GM19239 (cell line): Measurements from ENCODE around the gene CYCS.
"Not testable (repeated sequence)": the region's sequence is repeated elsewhere in the genome, so short reads cannot be mapped to it uniquely, and the experiment has no call there.

Experiments used
- DNase-seq: peaks from one replicate; pipeline ENCODE4 v3.0.0; 2011; ENCODE audit warnings: low spot score; ENCODE audit not compliant: insufficient read length
- FAIRE-seq: peaks from 2 replicates; lab custom pipeline; 2011; peaks lifted over from hg19 to GRCh38; lab: Jason Lieb, UNC

The CYCS gene

DNA sequence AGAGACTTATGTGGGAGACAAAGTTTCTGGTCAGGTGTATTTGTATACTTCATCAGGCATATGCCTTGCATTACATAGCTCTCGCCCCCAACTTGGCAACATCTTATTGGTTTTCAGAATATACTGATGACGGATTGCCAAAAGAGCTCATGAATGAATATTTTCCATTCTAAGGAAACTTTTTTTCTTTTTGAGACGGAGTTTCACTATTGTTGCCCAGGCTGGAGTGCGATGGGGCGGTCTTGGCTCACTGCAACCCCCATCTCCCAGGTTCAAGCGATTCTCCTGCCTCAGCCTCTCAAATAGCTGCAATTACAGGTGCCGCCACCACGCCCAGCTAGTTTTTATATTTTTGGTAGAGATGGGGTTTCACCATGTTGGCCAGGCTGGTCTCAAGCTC lies 6.0 kb downstream of the CYCS start:
- no peak for FAIRE-seq
- no peak for DNase-seq

DNA sequence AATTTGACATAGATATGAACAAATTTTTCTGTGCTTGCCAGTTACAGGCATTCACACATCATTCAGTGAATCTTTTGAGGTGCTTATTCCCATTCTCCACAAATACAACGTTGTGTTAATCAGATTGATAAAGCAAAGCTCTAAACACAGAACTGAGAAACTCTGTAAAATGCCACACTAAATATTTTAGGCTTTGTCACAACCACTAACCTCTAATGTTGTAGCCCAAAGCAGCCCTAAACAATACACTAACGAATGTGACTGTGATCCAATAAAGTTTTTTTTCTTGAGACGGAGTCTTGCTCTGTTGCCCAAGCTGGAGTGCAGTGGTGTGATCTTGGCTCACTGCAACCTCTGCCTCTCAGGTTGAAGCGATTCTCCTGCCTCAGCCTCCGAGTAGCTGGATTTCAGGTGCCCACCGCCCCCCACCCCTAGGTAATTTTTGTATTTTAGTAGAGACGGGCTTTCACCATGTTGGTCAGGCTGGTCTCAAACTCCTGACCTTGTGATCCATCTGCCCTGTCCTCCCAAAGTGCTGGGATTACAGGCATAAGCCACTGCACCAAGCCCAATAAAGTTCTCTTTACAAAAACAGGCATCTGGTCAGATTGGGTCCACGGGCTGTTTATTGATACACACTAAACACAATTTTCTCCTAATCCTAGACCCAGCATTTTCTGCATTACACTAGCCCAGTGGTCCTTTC lies 6.9 kb downstream of the CYCS start:
- DNase-seq (no peak), FAIRE-seq (no peak)

DNA sequence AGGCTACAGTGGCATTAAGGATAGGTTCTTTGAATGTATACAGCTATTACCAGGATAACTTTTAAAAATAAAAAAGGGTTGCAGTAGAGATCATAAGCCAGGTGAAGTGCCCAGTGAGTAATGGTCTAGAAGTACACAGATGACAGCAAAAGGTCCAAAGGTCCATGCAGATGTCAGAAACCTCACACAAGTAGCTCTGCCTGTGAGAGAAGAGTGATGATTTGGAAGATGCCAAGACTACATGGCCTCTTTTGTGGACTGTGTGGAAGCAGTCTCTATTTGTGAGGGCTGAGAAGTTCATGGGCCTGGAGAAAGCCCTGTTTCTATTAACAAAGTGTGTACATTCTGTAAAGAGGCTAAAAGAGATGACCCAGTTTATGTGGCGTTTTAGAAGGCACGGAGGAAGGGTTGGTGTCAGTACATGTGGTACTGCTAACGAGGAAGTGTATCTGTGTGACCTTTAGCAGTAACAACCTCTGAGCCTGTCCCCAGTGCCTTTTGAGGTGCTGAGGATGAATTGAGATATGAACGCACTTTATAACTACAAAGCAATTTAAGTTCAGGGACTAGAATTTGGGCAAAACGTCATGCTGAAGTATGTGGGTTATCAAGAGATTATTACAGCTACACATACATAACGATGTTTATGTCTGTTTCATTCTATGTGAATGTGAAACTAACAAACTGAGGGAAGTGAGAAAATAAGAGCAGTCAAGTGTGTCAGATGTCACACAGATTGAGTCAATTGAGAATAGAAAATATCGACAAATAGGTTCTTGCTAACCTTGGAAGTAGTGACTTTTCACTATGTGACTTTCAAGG lies 7.6 kb downstream of the CYCS start:
- DNase-seq = peak; percentile 28
- FAIRE-seq = peak; percentile 93

DNA sequence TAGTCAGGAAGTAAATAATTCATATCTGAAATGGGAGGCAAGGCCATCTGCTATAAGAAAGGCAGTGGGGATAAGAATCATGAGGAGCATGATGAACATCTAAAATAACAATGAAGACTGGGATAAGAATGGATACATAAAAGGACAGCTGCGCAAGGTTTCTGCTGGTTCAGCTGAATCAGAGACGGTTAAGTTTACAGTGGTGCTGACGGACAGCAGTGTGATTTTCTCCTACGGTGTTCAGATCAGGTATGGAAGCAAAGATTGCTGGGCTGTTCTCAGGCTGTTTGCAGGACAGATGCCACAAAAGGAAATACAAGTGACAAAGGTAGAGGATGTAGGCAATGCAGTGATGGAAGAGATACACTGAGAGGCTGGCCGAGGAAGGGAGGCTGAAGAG lies 8.4 kb downstream of the CYCS start:
- no peak for DNase-seq
- FAIRE-seq = no peak

DNA sequence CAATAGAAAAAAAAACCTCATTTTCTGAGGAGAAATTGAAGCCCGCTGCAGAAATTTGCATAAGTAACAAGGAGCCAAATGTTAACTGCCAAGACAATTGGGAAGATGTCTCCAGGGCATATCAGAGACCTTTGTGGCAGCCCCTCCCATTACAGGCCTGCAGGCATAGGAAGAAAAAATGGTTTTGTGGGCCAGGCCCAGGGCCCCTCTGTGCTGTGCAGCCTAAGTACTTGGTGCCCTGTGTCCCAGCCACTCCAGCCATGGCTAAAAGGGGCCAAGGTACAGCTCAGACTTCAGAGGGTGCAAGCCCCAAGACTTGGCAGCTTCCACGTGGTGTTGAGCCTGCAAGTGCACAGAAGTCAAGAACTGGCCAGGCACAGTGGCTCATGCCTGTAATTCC lies 14.5 kb downstream of the CYCS start:
- FAIRE-seq, DNase-seq: not testable (repeated sequence)

DNA sequence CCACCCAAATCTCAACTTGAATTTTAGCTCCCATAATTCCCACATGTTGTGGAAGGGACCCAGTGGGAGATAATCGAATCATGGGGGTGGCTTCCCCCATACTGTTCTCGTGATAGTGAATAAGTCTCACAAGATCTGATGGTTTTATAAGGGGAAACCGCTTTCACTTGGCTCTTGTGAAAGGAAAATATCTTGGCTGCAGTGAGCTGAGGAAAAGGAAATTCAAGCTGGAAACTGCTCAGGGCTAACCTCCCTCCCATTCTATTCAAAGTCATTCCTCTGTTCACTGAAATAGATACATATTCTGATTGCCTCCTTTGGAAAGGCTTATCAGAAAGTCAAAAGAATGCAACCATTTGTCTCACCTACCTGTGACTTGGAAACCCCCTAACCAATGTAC lies 15.8 kb downstream of the CYCS start:
- DNase-seq = no peak
- no peak for FAIRE-seq

DNA sequence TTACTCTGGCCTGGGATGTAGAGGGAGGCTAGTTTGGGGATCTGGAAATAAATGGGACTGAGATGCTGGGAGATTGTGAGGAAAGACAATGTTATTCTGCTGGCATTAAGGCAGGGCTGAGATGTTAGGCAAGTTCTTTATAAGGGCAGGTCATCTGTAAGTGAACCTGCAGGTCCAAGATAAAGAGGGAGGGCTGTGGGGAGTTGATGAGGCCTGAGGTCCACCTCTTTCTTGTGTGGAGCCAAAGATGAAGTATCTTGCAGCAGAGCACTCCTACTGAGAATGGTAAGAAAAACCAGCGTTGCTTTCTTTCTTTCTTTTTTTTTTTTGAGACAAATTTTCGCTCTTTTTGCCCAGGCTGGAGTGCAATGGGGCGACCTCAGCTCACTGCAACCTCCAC lies 19.1 kb downstream of the CYCS start:
- DNase-seq = no peak
- FAIRE-seq = no peak

DNA sequence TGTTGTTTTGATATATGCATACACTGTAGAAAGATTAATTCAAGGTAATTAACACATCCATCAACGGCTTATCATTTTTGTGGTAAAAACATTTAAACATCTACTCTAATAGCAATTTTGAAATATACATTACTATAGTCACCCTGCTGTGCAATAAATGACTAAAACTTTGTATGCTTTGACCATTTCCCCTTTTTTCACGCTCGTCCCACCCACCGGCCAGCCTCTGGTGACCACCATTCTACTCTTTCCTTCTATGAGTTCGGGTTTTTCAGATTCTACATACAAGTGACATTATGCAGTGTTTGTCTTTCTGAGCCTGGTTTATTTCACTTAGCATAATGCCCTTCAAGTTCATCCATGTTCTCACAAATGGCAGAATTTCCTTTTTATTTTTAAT lies 21.3 kb downstream of the CYCS start:
- FAIRE-seq (no peak), DNase-seq (no peak)

DNA sequence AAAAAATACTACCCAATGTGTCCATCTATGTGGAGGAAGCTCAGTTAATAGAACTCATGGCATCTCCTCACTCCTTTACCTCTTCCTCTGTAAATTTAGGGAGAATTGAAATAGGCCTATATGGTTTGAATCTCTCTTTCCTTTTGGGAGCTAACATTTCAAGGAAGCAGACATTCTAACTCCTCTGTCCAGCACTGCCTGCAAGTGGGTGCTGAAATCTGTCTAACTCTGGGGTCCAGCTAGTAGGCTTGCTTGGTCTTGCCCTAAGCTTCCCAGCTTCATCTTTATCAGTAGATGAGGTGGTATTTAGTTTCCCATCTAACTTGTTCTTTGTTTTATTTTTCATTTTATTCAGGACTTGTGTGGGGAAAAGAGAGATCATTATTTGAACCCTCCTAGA lies 23.2 kb downstream of the CYCS start:
- DNase-seq (no peak), FAIRE-seq (no peak)

DNA sequence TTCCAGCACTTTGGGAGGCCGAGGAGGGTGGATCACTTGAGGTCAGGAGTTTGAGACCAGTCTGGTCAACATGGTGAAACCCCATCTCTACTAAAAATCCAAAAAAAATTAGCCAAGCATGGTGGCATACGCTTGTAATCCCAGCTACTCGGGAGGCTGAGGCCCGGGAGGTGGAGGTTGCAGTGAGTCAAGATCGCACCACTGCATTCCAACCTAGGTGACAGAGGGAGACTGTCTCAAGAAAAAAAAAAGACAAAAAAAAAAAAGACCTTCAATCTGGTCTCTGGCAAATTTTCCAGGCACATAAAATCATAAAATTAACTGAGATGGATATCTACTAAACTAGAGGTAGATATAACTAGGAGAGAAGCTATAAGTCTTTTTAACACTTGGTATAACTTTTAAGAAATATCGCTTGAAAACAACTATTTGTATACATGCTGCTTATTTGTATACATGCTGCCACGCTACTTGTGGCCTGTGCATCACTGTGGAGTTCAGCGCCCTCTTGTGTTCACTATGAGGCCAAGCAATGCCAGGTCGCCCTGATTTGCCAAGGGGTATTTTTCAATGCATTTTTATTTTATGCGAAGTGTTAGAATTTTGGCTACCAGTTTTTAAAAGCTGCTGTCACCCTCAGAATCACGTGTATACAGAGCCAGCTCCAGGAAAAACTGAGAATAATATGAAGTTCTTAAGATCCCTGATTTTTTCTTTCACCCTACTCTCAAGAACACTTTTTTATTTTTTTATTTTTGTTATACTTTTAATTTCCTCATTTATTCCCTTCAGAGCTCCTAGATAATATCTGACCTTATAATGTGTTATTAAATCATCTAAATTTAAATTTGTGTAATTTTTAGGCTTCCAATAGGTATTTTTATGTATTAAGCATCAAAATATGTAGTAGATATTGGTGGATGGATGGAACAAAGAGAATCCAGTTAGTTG lies 26.7 kb downstream of the CYCS start:
- peak; percentile 45 for DNase-seq

DNA sequence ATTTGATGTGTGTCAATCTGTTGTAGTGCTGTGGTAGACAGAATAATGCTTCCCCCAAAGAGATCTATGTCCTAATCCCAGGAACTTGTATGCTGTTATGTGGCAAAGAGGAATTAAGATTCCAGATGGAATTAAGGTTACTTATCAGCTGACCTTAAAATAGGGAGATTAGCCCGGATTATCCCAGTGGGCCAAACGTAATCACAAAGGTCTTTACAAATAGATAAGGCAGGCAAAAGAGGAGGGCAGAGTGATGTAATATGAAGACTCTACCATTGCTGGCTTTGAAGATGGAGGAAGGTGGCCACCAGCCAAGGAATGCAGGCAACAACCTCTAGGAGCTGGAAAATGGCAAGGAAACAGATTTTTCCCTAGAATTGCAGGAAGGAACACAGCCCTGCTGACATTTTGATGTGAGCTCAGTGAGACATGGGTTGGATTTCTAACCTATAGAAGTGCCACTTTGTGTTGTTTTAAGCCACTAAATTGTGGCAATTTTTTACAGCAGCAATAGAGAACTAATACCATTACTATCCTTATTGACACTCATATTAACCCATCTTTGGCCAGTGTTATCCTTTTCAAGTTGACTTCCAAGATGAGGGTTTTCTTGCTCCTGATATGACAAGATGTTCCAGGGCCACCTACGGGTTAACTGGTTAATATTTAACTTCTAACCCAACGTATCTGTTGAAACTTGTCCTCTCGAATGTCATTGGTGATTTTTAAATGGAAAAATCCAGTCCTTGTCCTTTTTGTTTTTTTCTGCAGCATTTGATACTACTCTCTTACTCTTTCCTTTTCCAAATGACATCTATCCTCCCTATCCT lies 29.3 kb downstream of the CYCS start:
- FAIRE-seq (no peak), DNase-seq (no peak)

More for the DNA sequence above, 26.7 kb downstream of the CYCS start:
- FAIRE-seq = peak; percentile 90

DNA sequence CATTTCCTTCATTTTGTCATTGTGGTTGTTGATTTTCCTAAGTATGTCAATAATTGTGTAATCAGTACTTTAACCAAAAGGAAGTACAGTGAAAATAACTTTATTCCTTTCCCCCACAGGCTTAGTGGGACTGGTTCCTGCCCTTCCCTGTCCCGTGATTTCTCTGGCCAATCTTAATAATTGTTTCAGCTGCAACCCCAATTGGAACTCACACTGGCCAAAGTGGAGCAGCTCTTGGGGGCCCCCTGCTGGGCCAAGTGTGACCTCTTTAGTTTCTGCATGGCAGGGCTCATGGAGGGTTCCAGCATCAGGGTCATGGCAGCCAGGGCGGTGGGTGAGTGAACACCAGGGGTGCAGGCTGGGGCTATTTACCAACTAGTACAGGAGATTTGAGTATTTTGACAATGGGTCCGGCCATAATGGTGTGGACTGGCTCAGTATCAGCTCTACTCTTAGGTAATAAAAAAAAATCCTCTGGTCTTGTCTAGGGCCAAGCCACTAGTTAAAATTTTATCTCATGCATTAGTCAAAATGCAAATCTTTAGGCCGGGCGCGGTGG lies 31.7 kb downstream of the CYCS start:
- FAIRE-seq (peak; percentile 57), DNase-seq (peak; percentile 56)

DNA sequence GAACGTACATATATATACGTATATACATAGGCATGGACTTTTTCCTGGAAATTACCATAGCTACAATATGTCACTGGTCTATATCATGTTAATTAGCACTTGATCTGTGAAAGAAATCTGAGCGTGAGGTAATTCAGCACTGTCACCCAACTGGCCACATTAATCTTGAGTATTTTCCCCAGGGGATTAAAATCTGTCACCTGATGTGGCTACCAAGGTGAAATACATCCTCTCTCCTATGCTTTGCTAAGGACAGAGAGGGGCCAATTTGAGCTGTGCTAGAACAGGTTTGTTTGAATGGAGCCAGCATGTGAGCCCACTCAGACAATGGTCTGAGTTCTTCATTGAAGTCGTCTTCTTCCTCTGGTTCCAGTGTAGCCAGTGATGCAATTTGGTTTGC lies 33.3 kb downstream of the CYCS start:
- no peak for DNase-seq
- no peak for FAIRE-seq

DNA sequence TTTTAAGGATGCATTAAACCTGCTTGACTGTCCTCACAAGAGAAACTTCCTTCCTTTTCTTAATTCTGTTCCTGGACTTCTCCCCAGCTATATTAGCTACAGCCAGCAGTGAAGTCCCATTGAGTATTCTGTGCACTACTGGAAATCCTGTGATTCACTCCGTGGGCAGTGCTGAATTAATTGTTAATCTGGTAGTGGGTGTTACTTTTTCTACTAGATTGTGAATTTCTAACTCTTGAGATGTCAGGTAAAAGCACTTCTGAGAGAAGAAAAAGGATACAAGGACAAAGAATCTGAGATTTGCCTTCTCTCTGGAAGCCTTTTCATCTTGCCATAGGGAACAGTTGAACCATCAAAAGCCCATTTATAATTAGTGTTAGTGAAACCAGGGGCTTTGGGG lies 33.9 kb downstream of the CYCS start:
- DNase-seq (no peak), FAIRE-seq (no peak)

DNA sequence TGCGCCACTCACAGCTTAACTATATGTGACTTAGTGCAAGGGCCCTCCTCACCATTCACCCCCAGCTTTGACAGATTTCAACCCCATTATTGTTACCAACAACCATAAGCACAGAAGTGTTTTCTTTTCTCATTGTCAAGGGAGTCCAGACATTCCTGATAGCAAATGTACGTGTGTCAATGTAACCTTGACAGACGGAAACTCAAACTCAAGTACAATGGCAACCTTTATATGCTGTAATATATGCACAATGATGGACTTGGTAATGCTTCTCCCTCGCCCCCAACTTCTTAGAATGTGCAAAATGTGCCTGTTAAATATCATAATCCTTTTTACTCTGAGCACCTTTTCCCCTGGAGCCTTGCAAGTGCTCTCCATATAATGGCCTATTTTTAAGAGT lies 34.7 kb downstream of the CYCS start:
- FAIRE-seq (no peak), DNase-seq (no peak)

DNA sequence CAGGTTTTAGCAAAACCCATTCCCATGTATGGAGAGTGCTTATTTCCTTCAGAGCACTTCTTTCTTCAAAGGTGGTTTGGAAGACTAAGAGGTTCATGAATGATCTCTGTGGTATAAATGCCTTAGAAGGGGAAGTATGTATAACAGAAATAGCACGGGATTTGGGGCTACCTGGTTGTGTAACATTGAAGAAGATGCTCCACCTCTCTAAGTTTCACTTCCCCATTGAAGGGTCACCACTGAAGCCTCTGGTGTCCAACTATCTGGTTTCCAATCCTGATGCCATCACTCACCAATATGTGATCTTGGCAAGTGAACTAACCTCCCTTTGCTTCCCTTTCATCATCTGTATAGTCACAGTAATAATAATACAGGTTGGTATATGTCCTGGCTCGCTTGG lies 37.2 kb downstream of the CYCS start:
- FAIRE-seq = peak; percentile 97
- peak; percentile 21 for DNase-seq

DNA sequence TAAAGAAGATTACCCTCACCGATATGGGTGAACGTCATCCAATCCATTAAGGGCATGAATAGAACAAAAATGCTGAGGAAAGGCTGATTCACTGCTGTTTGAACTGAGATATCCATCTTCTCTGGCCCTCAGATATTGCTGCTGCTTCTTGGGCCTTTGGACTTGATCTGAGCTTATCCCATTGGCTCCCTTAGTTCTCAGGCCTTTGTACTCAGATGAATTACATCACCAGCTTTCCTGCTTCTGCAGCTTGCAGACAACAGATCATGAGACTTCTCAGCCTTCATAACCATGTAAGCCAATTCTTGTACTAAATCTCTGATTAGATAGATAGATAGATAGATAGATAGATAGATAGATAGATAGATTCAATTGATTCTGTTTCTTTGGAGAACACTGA lies 40.2 kb downstream of the CYCS start:
- FAIRE-seq = no peak
- no peak for DNase-seq

DNA sequence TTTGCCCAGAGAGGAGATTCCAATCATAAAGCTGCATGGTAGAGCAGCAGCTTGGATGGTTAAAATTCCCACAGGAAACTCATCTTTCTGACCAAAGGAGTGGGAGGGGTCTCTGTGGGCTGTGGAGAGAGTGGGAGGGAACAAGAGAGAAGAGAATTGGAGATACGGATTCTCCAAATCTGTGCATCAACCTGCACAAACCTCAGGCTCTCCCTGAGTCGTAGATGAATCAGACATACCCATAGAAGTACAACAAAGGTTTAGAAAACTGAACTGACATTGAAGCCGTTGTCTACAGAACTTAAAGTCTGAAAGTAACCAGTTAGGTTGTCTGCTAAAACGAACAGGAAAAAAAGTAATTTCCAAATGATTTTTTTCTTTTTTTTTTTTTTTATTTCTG lies 41.9 kb downstream of the CYCS start:
- FAIRE-seq (no peak), DNase-seq (no peak)

DNA sequence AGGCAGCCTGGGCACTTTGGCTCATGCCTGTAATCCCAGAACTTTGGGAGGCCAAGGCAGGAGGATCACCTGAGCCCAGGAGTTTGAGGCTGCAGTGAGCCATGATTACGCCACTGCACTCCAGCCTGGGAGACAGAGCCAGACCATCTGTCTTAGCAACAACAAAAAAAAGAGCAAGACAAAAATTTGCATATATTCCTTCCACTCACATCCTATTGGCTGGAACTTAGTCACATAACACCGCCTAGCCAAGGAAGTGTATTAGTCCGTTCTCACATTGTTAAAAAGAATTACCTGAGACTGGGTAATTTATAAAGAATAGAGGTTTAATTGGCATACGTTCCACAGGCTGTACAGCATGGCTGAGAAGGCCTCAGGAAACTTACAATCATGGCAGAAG lies 43.0 kb downstream of the CYCS start:
- not testable (repeated sequence) for FAIRE-seq, DNase-seq
